Parathyroid adenoma (tissue), 2 donors: Measurements from ENCODE around the gene C11orf52.

Source experiments
- H2AFZ ChIP-seq: fragments of 300-600 bp; sonication (generic); one replicate; pipeline ENCODE4 v1.7.0; 2017; ENCODE audit warnings: antibody characterized with exemption, mild to moderate bottlenecking
- H3K27ac ChIP-seq: fragments of 300-600 bp; sonication (generic); one replicate; pipeline ENCODE4 v1.7.0; 2017
- H3K27me3 ChIP-seq: fragments of 300-600 bp; sonication (generic); one replicate; pipeline ENCODE4 v1.7.0; 2017; ENCODE audit warnings: low read length; ENCODE audit not compliant: control insufficient read depth, insufficient read depth
- H3K36me3 ChIP-seq: fragments of 300-600 bp; sonication (generic); one replicate; pipeline ENCODE4 v1.7.0; 2017; ENCODE audit warnings: low read length; ENCODE audit not compliant: control insufficient read depth, insufficient read depth
- H3K4me1 ChIP-seq: fragments of 300-600 bp; sonication (generic); one replicate; pipeline ENCODE4 v1.7.0; 2017; ENCODE audit warnings: control low read depth
- H3K4me2 ChIP-seq: fragments of 300-600 bp; sonication (generic); one replicate; pipeline ENCODE4 v1.7.0; 2017; ENCODE audit warnings: low read length
- H3K4me3 ChIP-seq: fragments of 300-600 bp; sonication (generic); one replicate; pipeline ENCODE4 v1.7.0; 2017; ENCODE audit warnings: low read depth, low read length
- H3K79me2 ChIP-seq: fragments of 300-600 bp; sonication (generic); one replicate; pipeline ENCODE4 v1.7.0; 2017; ENCODE audit warnings: control low read depth
- H3K9ac ChIP-seq: fragments of 300-600 bp; sonication (generic); one replicate; pipeline ENCODE4 v1.7.0; 2017; ENCODE audit warnings: mild to moderate bottlenecking
- H3K9me3 ChIP-seq: fragments of 300-600 bp; sonication (generic); one replicate; pipeline ENCODE4 v1.7.0; 2017; ENCODE audit warnings: low read length; ENCODE audit not compliant: control insufficient read depth
- TF ChIP-seq, protein P1 (sequence below): fragments of 300-600 bp; sonication (generic); IDR thresholded peaks from one replicate; pipeline ENCODE4 v1.7.0; 2017; ENCODE audit warnings: antibody characterized with exemption, mild to moderate bottlenecking
- donor health status: primary hyperparathyroidism.

C11orf52 gene

DNA sequence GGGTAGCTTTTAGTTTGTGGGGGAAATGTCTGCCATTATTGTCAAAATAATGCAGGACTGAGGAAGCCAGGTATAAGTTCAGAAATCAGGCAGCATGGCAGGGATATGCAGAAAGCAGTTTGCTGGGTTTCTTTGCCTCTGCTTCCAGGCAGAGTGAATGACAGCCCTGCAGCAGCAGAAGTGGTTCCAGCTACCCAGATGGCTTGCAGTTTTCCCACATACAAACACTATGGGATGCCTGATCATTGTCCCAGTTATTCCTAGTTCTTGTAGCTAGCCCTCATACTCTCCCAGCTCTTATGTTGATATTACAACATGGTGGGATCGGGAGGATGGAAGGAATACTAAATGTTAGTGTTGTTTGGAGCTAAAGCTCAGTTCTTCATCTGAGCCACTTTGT, 15.6 kb downstream of the C11orf52 start:
- TF ChIP-seq, protein P1, sequence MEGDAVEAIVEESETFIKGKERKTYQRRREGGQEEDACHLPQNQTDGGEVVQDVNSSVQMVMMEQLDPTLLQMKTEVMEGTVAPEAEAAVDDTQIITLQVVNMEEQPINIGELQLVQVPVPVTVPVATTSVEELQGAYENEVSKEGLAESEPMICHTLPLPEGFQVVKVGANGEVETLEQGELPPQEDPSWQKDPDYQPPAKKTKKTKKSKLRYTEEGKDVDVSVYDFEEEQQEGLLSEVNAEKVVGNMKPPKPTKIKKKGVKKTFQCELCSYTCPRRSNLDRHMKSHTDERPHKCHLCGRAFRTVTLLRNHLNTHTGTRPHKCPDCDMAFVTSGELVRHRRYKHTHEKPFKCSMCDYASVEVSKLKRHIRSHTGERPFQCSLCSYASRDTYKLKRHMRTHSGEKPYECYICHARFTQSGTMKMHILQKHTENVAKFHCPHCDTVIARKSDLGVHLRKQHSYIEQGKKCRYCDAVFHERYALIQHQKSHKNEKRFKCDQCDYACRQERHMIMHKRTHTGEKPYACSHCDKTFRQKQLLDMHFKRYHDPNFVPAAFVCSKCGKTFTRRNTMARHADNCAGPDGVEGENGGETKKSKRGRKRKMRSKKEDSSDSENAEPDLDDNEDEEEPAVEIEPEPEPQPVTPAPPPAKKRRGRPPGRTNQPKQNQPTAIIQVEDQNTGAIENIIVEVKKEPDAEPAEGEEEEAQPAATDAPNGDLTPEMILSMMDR: no peak
- H3K36me3 ChIP-seq: no peaks in the 10 kb centered on the region
- H3K4me3 ChIP-seq: no peak overlapping the region
- no peak overlapping the region for H2AFZ ChIP-seq
- H3K79me2 ChIP-seq: no peaks in the 10 kb centered on the region
- H3K9ac ChIP-seq: no peak overlapping the region
- no peaks in the 10 kb centered on the region for H3K27me3 ChIP-seq
- H3K4me2 ChIP-seq: no peak overlapping the region
- H3K27ac ChIP-seq: no peak overlapping the region
- peaks cover 2% of the 10 kb centered on the region for H3K4me1 ChIP-seq
- no peaks in the 10 kb centered on the region for H3K9me3 ChIP-seq

DNA sequence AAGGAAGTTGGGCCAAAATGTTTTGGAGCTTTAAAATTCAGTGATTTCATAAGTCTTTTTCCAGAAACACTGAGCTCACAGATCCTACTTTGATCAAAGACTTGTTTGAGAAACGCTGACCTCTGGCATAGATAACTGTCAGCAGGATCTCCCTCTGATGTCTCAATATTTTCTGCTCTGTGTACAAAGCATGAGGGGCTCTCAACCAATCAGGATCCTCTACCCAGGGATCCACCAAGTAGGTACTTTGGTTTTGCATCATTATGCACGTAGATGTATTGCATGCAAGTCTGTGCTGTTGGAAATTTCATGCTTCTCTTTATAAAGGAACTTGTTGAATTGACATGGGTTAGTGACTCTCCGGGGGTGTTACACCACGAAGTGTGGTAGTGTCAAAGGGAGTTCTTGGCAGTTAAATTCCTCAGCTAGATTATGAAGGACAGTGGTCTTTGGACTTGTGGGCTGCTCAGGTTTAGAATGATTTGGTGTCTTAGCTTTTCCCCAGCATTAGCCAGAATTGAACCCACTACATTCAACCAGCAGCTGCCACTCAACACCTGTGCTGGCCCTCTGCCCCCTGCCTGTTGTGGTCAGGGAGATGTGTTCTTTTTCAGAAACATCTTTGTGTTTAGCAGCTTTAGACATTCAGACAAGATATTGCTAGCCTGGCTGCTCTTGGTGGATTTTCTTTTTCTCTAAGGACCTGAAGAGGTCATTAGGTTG, 16.8 kb downstream of the C11orf52 start:
- Histone ChIP-seq H3K27me3 (no peaks in the 10 kb centered on the region), H3K4me1 (peaks cover 2% of the 10 kb centered on the region), H3K4me3 (no peak overlapping the region), H3K27ac (no peak overlapping the region), H3K36me3 (no peaks in the 10 kb centered on the region), H3K9me3 (no peaks in the 10 kb centered on the region), H3K4me2 (no peak overlapping the region), H2AFZ (no peak overlapping the region), H3K9ac (no peak overlapping the region), H3K79me2 (no peaks in the 10 kb centered on the region)
- TF ChIP-seq, protein P1: no peak

DNA sequence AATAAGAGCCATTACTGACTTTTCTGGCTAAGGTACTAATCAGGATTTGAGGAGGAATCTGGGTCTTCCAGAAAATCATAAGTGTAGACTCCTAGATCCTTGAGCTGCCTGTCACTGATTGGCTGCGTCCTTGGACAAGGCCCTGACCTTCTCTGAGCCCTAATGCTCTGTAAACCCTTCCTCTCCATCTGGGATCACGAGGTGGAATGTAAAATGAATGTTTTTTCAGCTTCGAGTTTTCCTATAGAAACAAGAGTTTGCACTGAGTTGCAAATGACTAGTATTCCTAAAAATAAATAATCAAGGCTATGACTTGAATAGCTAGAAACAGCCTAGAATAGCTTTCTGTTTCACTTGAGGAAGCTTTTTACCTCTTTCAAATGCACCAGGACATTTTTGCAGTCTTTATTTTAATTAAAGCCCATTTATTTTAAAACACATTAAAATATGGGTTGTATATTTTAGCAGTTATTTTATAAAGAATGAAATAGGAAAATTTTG, 17.4 kb downstream of the C11orf52 start:
- H3K27me3 ChIP-seq: no peaks in the 10 kb centered on the region
- H3K36me3 ChIP-seq: no peaks in the 10 kb centered on the region
- no peaks in the 10 kb centered on the region for H3K79me2 ChIP-seq
- TF ChIP-seq, protein P1: no peak
- H3K27ac ChIP-seq: no peak overlapping the region
- no peak overlapping the region for H3K9ac ChIP-seq
- no peaks in the 10 kb centered on the region for H3K9me3 ChIP-seq
- H3K4me1 ChIP-seq: peaks cover 2% of the 10 kb centered on the region
- H3K4me3 ChIP-seq: no peak overlapping the region
- no peak overlapping the region for H3K4me2 ChIP-seq
- peak overlapping the region; percentile 80 for H2AFZ ChIP-seq

DNA sequence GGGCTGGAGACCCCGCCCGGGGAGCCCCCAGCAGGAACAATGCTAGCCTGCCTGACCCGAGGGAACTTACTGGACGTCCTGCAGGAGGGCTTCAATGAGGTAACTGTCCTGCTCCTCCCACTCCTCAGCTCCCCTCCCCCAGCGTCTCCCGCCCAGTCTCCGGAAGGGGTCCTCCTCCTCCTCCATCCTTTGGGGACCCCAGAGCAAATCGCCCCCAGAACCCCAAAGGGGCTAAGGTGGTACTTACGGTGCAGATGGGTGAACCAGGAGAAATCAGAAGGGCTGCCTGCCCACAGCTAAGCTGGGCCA, 18.7 kb downstream of the C11orf52 start:
- Histone ChIP-seq H3K4me1 (peaks cover 2% of the 10 kb centered on the region), H3K36me3 (no peaks in the 10 kb centered on the region), H3K9me3 (no peaks in the 10 kb centered on the region), H3K79me2 (no peaks in the 10 kb centered on the region), H3K27ac (no peak overlapping the region), H3K27me3 (no peaks in the 10 kb centered on the region), H3K9ac (no peak overlapping the region), H2AFZ (peak overlapping the region; percentile 80), H3K4me3 (peak overlapping the region; percentile 46), H3K4me2 (peak overlapping the region; percentile 71)
- TF ChIP-seq, protein P1: no peak

DNA sequence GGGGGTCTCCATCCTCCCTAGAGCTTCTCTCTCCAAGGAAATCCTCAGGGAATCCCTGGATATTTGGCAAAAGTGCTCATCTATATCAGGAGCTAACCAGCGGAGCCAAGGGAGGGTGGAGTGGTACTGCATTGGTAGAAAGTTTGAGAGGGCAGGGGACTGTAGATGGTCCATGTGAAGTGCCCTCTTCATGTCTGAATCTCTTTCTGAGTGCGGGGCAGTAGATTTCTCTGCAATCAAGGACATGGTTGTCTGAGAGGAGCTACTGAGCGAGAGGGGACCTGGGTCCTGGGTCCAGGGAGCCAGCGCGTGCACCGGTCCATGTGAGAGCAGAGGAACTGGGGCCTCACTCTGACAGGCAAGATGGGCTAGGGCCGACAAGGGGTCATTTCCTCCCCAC, 19.1 kb downstream of the C11orf52 start:
- no peak overlapping the region for H3K27ac ChIP-seq
- peaks cover 2% of the 10 kb centered on the region for H3K4me1 ChIP-seq
- no peaks in the 10 kb centered on the region for H3K79me2 ChIP-seq
- TF ChIP-seq, protein P1: no peak
- H2AFZ ChIP-seq: peak overlapping the region; percentile 80
- H3K36me3 ChIP-seq: no peaks in the 10 kb centered on the region
- no peaks in the 10 kb centered on the region for H3K9me3 ChIP-seq
- no peak overlapping the region for H3K4me3 ChIP-seq
- H3K4me2 ChIP-seq: no peak overlapping the region
- no peak overlapping the region for H3K9ac ChIP-seq
- H3K27me3 ChIP-seq: no peaks in the 10 kb centered on the region
